Measurements from ENCODE around the gene CYBRD1. TPM values are rescaled to one million over a fixed set of nuclear protein-coding genes. Genes with fewer than 3 reads are reported as not detected.

CYBRD1 gene
- total RNA-seq, 4 donors from 2014 or later: 5.7 to 176 (median 45.7) TPM

DNA sequence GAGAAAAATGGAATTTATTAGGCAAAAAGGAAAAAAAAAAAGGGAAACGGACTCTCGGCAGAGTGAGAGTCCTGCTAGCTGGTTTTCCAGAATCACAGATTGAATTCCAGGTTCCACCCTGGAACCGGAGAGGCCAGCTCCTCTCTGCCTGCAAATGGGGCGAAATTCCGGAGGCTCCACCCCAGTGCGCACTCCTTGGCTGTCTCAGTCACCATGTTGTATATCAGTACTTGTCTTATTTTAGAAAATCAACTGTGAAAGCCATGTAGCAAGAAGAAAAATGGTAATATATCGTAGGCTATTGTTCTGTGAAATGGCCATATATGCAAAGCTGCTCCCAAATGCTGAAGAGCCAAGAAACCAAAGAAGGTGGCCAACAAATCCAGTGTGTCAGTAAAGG lies 49.4 kb downstream of the CYBRD1 start:
- Histone ChIP-seq H3K9me3 (no peaks in the 10 kb centered on the region), H3K36me3 (no peaks in the 10 kb centered on the region), H3K4me3 (no peak overlapping the region), H3K27ac (no peak overlapping the region), H3K27me3 (no peaks in the 10 kb centered on the region), H3K4me1 (no peaks in the 10 kb centered on the region)
- TF ChIP-seq POLR2A (IDR thresholded peaks at IDR 0.05): no peak
- TF ChIP-seq, protein P1, sequence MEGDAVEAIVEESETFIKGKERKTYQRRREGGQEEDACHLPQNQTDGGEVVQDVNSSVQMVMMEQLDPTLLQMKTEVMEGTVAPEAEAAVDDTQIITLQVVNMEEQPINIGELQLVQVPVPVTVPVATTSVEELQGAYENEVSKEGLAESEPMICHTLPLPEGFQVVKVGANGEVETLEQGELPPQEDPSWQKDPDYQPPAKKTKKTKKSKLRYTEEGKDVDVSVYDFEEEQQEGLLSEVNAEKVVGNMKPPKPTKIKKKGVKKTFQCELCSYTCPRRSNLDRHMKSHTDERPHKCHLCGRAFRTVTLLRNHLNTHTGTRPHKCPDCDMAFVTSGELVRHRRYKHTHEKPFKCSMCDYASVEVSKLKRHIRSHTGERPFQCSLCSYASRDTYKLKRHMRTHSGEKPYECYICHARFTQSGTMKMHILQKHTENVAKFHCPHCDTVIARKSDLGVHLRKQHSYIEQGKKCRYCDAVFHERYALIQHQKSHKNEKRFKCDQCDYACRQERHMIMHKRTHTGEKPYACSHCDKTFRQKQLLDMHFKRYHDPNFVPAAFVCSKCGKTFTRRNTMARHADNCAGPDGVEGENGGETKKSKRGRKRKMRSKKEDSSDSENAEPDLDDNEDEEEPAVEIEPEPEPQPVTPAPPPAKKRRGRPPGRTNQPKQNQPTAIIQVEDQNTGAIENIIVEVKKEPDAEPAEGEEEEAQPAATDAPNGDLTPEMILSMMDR (IDR thresholded peaks at IDR 0.05): no peak
- 70 to 75% methylated on average over 7 of the region's 7 CpGs for WGBS, 2 donors
- DNase-seq: no peak
- intact Hi-C loops (cut with DNase I): loop anchor here (10.0 kb wide), 1 partner anchor 563 kb away; no protein-coding TSS in a partner anchor

DNA sequence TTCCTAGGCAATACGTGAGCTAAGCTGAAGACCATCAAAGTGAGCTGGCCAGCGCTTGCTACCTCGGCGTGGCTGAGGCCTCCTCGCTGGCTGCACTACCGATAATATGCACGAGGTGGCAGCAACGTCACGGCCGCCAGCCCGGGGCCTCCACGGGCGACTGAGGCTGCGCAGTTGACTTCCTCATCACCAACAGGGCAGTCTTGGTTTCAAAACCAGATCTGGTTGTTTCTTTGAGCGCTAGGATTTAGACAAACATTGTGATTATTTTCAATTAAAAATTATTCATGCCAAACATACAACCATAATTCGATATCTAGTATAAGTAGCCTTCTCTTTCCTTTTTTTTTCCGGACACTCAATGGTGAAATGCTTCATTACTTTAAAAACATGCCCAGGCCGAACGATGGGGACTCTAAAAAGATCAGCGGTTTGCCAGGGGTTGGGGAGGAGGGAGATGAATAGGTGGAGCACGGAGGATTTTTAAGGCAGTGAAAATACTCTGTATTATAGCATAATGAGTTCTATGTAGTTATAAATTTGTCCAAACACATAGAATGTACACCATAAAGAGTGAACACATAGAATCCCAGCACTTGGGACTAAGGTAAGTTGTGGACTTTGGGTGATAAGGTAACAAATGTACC lies 52.0 kb downstream of the CYBRD1 start:
- Histone ChIP-seq H3K36me3 (no peaks in the 10 kb centered on the region), H3K4me1 (no peaks in the 10 kb centered on the region), H3K4me3 (no peak overlapping the region), H3K27me3 (no peaks in the 10 kb centered on the region), H3K9me3 (no peaks in the 10 kb centered on the region), H3K27ac (no peak overlapping the region)
- WGBS, 2 donors: 20 to 27% methylated on average over 20 to 21 of the region's 21 CpGs
- intact Hi-C loops (cut with DNase I): loop anchor here (10.0 kb wide), 1 partner anchor 561 kb away; no protein-coding TSS in a partner anchor
- peak; percentile 8 for DNase-seq
- no peak for TF ChIP-seq POLR2A (IDR thresholded peaks at IDR 0.05)
- TF ChIP-seq, protein P1 (IDR thresholded peaks at IDR 0.05): peak; percentile 93 to 98 (median 97)

DNA sequence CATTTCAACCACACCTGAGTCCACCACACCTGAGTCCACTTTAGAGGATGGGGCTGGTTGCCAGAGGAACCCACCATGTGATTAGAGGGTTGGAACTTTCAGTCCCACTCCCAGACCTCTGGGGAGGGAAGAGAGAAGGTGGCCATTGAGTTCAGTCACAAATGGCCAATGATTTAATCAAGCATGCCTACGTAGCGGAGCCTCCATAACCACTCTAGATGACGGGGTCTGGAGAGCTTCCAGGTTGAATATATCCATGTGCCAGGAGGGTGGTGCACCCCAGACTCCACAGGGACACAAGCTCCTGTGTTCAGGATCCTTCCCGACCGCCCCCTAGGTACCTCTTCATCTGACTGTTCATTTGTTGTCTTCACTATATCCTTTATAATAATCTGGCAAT lies 53.3 kb downstream of the CYBRD1 start:
- no peaks in the 10 kb centered on the region for H3K4me1 ChIP-seq
- no peak for TF ChIP-seq POLR2A (IDR thresholded peaks at IDR 0.05)
- TF ChIP-seq, protein P1 (IDR thresholded peaks at IDR 0.05): no peak
- 65 to 80% methylated on average over 4 to 5 of the region's 5 CpGs for WGBS, 2 donors
- no peak overlapping the region for H3K27ac ChIP-seq
- H3K36me3 ChIP-seq: no peaks in the 10 kb centered on the region
- H3K4me3 ChIP-seq: no peak overlapping the region
- no peak for DNase-seq
- no peaks in the 10 kb centered on the region for H3K9me3 ChIP-seq
- intact Hi-C loops (cut with DNase I): loop anchor here (10.0 kb wide), 1 partner anchor 559 kb away; no protein-coding TSS in a partner anchor
- no peaks in the 10 kb centered on the region for H3K27me3 ChIP-seq

DNA sequence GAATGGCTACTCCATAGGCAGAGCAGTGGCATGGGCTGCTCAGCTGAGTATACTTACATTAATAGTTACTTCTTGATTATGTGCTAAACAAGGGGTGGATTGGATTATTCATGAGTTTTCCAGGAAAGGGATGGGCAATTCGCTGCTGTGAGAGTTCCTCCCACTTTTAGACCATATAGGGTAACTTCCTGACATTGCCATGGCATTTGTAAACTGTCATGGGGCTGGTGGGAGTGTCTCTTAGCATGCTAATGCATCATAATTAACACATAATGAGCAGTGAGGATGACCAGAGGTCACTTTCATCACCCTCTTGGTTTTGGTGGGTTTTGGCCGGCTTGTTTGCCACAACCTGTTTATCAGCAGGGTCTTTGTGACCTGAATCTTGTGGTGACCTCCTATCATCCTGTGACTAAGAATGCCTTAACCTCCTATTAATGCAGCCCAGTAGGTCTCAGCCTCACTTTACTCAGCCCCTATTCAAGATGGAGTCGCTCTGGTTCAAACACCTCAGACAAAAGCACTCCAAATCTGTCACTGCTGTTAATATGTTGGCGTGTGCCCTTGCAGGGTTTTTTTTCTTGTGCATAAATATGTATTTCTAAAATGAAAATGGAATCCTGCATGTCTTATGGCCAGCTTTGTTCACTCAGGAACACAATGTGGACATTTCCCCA lies 56.0 kb downstream of the CYBRD1 start:
- 82 to 94% methylated on average over 3 to 4 of the region's 4 CpGs for WGBS, 2 donors
- no peaks in the 10 kb centered on the region for H3K27me3 ChIP-seq
- no peaks in the 10 kb centered on the region for H3K4me1 ChIP-seq
- TF ChIP-seq POLR2A (IDR thresholded peaks at IDR 0.05): no peak
- TF ChIP-seq, protein P1 (IDR thresholded peaks at IDR 0.05): no peak
- H3K4me3 ChIP-seq: no peak overlapping the region
- H3K9me3 ChIP-seq: no peaks in the 10 kb centered on the region
- intact Hi-C loops (cut with DNase I): loop anchor here (10.0 kb wide), 1 partner anchor 557 kb away; no protein-coding TSS in a partner anchor
- no peaks in the 10 kb centered on the region for H3K36me3 ChIP-seq
- DNase-seq: no peak
- H3K27ac ChIP-seq: no peak overlapping the region

DNA sequence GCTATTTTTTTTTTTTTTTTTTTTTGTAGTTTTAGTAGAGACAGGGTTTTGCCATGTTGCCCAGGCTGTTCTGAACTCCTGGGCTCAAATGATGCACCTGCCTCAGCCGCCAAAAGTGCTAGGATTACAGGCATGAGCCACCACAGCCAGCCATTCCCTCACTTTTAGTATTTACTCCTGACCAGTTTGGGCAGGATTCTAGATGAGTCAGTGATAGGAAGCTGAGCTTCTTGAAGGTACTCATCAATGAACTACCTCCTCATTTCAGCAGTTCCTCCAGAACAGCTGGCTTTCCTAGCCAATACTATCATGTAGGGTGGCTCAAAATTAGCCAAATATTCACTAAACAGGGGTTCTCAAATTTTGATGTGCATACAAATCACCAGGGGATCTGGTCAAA lies 57.2 kb downstream of the CYBRD1 start:
- no peaks in the 10 kb centered on the region for H3K4me1 ChIP-seq
- no peaks in the 10 kb centered on the region for H3K27me3 ChIP-seq
- no peak for TF ChIP-seq POLR2A (IDR thresholded peaks at IDR 0.05)
- TF ChIP-seq, protein P1 (IDR thresholded peaks at IDR 0.05): no peak
- no peaks in the 10 kb centered on the region for H3K9me3 ChIP-seq
- WGBS, 2 donors: 50 to 67% methylated on average over 1 of the region's 1 CpG
- no peaks in the 10 kb centered on the region for H3K36me3 ChIP-seq
- no peak for DNase-seq
- no peak overlapping the region for H3K4me3 ChIP-seq
- intact Hi-C loops (cut with DNase I): loop anchor here (10.0 kb wide), 1 partner anchor 555 kb away; no protein-coding TSS in a partner anchor
- no peak overlapping the region for H3K27ac ChIP-seq

All from esophagus squamous epithelium (tissue), 5 donors.